Astrocyte of the spinal cord (primary cell): Measurements from ENCODE around the gene MAZ.

Experiments used
- DNase-seq: peaks from one replicate; pipeline ENCODE4 v3.0.0; 2011; ENCODE audit warnings: low read depth, low spot score
- H3K4me3 ChIP-seq: 2 replicates; pipeline ENCODE4 v1.5.1; 2011; ENCODE audit warnings: low read depth, mild to moderate bottlenecking, low read length, moderate library complexity
- in situ Hi-C: cut with HindIII; loops from 2 replicates; pipeline ENCODE4 v1.10.0; 2017; ENCODE audit warnings: low sequenced_read_pairs
- TF ChIP-seq, protein P1 (sequence below): IDR thresholded peaks from 2 replicates; pipeline ENCODE4 v1.5.1; 2012; ENCODE audit warnings: low read depth, mild to moderate bottlenecking, low read length, inconsistent platforms

MAZ gene

DNA sequence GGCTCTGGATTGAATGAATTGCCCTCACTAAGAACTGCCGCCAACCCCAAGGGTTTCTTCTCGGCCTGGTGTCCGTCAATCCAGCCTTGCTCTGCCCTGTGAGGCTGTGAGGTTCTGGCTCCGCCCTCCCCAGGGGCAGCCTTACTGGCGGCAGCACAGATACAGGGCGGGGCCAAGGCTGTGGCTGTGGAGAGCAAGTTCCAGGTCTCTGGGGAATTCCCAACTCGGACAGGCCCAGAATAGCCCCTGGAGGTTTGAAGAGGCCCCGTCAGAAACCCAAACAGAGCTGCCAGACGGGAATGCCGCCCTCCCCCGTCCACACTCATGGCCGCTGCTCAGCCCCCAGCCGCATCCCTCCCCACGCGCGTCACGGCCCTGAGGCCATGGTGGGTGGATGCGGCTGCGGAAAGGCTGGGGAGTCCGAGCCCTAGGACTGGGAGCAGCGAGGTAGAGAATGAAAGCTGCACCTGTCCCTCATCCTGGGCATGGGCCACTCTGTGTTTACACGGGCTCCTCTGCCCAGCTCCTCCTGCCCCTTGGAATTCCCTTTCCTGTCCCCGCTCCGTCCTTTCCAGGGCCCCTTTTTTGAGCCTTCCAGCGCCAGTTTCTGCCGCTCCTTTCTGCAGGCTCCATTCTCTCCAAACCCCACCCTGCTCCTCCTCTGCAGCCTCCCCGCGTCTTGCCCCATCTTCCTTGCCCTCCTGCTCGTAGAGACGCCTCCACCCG lies 5.0 kb downstream of the MAZ start:
- H3K4me3 ChIP-seq: peak overlapping the region; percentile 61
- TF ChIP-seq, protein P1, sequence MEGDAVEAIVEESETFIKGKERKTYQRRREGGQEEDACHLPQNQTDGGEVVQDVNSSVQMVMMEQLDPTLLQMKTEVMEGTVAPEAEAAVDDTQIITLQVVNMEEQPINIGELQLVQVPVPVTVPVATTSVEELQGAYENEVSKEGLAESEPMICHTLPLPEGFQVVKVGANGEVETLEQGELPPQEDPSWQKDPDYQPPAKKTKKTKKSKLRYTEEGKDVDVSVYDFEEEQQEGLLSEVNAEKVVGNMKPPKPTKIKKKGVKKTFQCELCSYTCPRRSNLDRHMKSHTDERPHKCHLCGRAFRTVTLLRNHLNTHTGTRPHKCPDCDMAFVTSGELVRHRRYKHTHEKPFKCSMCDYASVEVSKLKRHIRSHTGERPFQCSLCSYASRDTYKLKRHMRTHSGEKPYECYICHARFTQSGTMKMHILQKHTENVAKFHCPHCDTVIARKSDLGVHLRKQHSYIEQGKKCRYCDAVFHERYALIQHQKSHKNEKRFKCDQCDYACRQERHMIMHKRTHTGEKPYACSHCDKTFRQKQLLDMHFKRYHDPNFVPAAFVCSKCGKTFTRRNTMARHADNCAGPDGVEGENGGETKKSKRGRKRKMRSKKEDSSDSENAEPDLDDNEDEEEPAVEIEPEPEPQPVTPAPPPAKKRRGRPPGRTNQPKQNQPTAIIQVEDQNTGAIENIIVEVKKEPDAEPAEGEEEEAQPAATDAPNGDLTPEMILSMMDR: no peak
- peak; percentile 96 for DNase-seq
- in situ Hi-C loops: no loop called here

GRCh38 chr16:29811896-29812665 lies 5.8 kb downstream of the MAZ start, which contains the start of gene PRRT2:
PRRT2 (plus strand) TSS chr16:29812193; CDS start chr16:29813055, 862 bp downstream.
- TF ChIP-seq, protein P1: no peak
- peak; percentile 54 for DNase-seq
- in situ Hi-C loops: no loop called here
- peak within 1 kb of the TSS; percentile 61 for H3K4me3 ChIP-seq

DNA sequence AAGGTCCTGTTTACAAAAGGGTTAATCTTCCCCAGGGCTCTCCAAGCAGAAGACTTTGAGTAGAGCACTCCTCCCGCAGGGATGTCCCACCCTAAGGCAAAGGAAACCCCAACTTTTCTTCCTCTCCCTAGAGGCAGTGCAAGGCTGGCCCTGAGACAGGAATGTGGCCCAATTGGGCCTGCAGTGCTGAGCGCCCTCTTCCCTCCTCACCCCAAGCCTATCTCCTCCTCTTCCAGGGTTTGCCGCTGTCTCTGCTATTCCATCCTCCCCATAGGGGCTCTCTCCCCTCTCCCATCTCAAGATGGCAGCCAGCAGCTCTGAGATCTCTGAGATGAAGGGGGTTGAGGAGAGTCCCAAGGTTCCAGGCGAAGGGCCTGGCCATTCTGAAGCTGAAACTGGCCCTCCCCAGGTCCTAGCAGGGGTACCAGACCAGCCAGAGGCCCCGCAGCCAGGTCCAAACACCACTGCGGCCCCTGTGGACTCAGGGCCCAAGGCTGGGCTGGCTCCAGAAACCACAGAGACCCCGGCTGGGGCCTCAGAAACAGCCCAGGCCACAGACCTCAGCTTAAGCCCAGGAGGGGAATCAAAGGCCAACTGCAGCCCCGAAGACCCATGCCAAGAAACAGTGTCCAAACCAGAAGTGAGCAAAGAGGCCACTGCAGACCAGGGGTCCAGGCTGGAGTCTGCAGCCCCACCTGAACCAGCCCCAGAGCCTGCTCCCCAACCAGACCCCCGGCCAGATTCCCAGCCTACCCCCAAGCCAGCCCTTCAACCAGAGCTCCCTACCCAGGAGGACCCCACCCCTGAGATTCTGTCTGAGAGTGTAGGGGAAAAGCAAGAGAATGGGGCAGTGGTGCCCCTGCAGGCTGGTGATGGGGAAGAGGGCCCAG lies 6.7 kb downstream of the MAZ start:
- H3K4me3 ChIP-seq: peak overlapping the region; percentile 61
- in situ Hi-C loops: no loop called here
- TF ChIP-seq, protein P1: no peak

DNA sequence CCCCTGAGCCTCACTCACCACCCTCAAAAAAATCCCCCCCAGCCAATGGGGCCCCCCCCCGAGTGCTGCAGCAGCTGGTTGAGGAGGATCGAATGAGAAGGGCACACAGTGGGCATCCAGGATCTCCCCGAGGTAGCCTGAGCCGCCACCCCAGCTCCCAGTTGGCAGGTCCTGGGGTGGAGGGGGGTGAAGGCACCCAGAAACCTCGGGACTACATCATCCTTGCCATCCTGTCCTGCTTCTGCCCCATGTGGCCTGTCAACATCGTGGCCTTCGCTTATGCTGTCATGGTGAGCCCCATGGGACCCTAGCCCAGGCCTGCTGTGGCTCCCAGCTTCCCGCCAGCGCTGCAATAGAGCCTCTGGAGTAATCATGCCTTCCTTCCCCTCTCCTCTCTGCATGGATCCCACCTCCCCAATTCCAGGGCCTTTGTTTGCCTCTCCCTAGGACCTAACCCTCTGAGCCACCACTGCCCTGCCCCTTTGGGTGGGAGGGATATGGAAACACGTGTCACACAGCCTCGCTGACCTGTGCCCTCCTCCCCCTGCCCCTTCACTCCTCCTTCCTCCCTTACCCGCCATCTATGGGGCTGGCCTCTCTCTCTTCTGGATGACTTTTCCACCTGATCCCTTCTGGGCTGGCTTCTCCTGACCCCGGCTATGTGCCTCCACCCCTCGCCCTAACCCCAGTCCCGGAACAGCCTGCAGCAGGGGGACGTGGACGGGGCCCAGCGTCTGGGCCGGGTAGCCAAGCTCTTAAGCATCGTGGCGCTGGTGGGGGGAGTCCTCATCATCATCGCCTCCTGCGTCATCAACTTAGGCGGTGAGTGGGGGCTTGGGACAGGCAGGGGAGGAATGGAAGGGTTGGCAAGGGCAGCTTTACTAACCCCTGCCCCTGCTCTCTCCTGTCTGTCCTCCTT lies 7.6 kb downstream of the MAZ start:
- in situ Hi-C loops: no loop called here
- DNase-seq: no peak
- no peak overlapping the region for H3K4me3 ChIP-seq
- TF ChIP-seq, protein P1: no peak

More for the DNA sequence above, 6.7 kb downstream of the MAZ start:
- no peak for DNase-seq

GRCh38 chr16:29814592-29814991 lies 8.3 kb downstream of the MAZ start:
- TF ChIP-seq, protein P1: no peak
- in situ Hi-C loops: no loop called here
- no peak for DNase-seq
- H3K4me3 ChIP-seq: no peak overlapping the region
